ENCODE results near the gene C4BPA. TPM values are rescaled to one million over a fixed set of nuclear protein-coding genes. Genes with fewer than 3 reads are reported as not detected.

Gene C4BPA
- total RNA-seq, 1 donor from 2014 or later, result not detected

GRCh38 chr1:207112616-207113296, 8.7 kb downstream of the C4BPA start:
- DNase-seq (ENCODE audit: low read depth, low spot score), result no peak

GRCh38 chr1:207115269-207115668, 11.2 kb downstream of the C4BPA start:
- DNase-seq (ENCODE audit: low read depth, low spot score), result no peak

- DNase-seq (ENCODE audit: low read depth, low spot score), result no peak
Observed at GRCh38 chr1:207124389-207124788, 20.4 kb downstream of the C4BPA start.

GRCh38 chr1:207128336-207128921, 24.4 kb downstream of the C4BPA start:
- DNase-seq (ENCODE audit: low read depth, low spot score), result no peak

- no peak for DNase-seq (ENCODE audit: low read depth, low spot score)
Observed at GRCh38 chr1:207129053-207129452, 25.0 kb downstream of the C4BPA start.

- no peak for DNase-seq (ENCODE audit: low read depth, low spot score)
Observed at GRCh38 chr1:207130252-207131036, 26.4 kb downstream of the C4BPA start.

GRCh38 chr1:207131163-207131562, 27.1 kb downstream of the C4BPA start:
- DNase-seq (ENCODE audit: low read depth, low spot score), result no peak

- DNase-seq (ENCODE audit: low read depth, low spot score), result no peak
Observed at GRCh38 chr1:207134581-207134980, 30.5 kb downstream of the C4BPA start.

GRCh38 chr1:207139616-207140015, 35.6 kb downstream of the C4BPA start:
- no peak for DNase-seq (ENCODE audit: low read depth, low spot score)

GRCh38 chr1:207140536-207140935, 36.5 kb downstream of the C4BPA start:
- no peak for DNase-seq (ENCODE audit: low read depth, low spot score)

- DNase-seq (ENCODE audit: low read depth, low spot score), result no peak
Observed at GRCh38 chr1:207145401-207146058, 41.5 kb downstream of the C4BPA start.

GRCh38 chr1:207151920-207152319, 47.9 kb downstream of the C4BPA start:
- no peak for DNase-seq (ENCODE audit: low read depth, low spot score)

GRCh38 chr1:207152792-207153468, 48.9 kb downstream of the C4BPA start:
- DNase-seq (ENCODE audit: low read depth, low spot score), result no peak

GRCh38 chr1:207155028-207155427, 51.0 kb downstream of the C4BPA start:
- no peak for DNase-seq (ENCODE audit: low read depth, low spot score)

- DNase-seq (ENCODE audit: low read depth, low spot score), result no peak
Observed at GRCh38 chr1:207156095-207156494, 52.1 kb downstream of the C4BPA start.

GRCh38 chr1:207156826-207157225, 52.8 kb downstream of the C4BPA start:
- DNase-seq (ENCODE audit: low read depth, low spot score), result no peak

- no peak for DNase-seq (ENCODE audit: low read depth, low spot score)
Observed at GRCh38 chr1:207164086-207164485, 60.1 kb downstream of the C4BPA start.

- no peak for DNase-seq (ENCODE audit: low read depth, low spot score)
Observed at GRCh38 chr1:207172321-207172720, 68.3 kb downstream of the C4BPA start.

GRCh38 chr1:207172885-207173284, 68.9 kb downstream of the C4BPA start:
- no peak for DNase-seq (ENCODE audit: low read depth, low spot score)

- no peak for DNase-seq (ENCODE audit: low read depth, low spot score)
Observed at GRCh38 chr1:207173396-207173795, 69.4 kb downstream of the C4BPA start.

- DNase-seq (ENCODE audit: low read depth, low spot score), result no peak
Observed at GRCh38 chr1:207174913-207175312, 70.9 kb downstream of the C4BPA start.

Data from pulmonary artery endothelial cell (primary cell).